RKO (cell line): ENCODE results near the gene ADGRA1.

Experiments
- DNase-seq: peaks from one replicate; pipeline ENCODE4 v3.0.0-alpha.2; 2016; ENCODE audit warnings: low spot score

Gene ADGRA1

DNA sequence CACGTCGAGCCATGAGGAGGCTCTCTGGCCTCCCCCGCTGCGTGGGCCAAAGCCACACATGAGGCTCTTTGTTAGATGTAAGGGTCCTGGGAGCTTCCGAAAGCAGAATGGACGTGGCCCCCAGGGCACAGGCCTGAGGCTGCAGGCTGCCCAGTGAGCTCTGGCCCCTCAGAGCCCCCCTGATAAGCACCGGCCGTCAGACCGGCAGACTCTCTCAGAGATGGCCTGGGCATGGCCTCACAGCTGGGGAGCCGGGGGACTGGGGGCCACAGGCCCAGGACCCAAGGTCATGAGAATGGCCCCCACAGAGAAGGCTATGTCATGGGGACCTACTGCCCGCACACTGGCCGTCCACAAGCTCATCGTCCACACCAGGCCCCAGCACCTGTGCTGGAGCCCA is 31.7 kb upstream of the ADGRA1 start:
- DNase-seq: no peak

- no peak for DNase-seq
Measured at GRCh38 chr10:133056651-133057178, 31.0 kb upstream of the ADGRA1 start.

- no peak for DNase-seq
Measured at GRCh38 chr10:133058331-133059092, 29.2 kb upstream of the ADGRA1 start.

- no peak for DNase-seq
Measured at GRCh38 chr10:133059093-133059470, 28.6 kb upstream of the ADGRA1 start.

- DNase-seq: no peak
Measured at GRCh38 chr10:133059571-133059970, 28.2 kb upstream of the ADGRA1 start.

- no peak for DNase-seq
Measured at GRCh38 chr10:133060022-133060421, 27.7 kb upstream of the ADGRA1 start.

DNA sequence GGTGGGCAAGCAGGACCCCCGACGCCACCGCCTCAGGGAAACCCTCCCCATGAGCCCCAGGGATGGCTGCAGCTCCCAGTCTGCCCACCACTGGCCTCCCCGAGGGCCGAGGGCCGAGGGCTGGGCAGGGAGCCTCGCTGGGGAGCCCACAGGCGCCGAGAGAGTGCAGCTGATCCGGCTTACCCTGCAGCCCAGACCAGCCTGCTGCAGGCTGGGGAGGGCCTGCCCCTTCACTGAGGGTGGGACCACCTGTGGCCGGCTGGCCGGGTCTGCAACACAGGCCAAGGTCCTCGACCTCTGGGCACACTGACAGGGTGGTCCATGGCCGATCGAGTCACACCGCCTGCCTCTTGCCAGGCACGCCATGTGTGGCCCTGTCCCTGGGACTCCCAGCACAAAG is 27.3 kb upstream of the ADGRA1 start:
- no peak for DNase-seq

DNA sequence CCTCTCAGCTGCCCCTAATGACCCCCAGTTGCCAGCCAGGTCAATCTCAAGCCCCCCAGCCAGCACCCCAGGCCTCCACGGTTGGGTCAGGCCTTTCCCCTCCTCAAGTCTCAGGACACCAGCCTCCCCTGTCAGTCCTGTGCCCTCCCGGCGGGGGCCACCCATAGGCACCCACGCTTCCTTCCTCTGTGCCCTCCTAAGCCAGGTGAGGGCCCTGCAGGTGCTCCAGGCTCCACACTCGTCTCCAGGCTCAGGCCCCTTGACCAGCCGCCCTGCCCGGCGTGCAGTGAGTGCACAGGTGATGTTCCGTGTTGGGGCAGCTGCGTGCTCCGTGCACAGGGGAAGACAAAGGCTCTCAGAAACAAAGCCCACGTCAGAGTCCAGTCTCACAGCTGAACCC is 26.8 kb upstream of the ADGRA1 start:
- DNase-seq: no peak

DNA sequence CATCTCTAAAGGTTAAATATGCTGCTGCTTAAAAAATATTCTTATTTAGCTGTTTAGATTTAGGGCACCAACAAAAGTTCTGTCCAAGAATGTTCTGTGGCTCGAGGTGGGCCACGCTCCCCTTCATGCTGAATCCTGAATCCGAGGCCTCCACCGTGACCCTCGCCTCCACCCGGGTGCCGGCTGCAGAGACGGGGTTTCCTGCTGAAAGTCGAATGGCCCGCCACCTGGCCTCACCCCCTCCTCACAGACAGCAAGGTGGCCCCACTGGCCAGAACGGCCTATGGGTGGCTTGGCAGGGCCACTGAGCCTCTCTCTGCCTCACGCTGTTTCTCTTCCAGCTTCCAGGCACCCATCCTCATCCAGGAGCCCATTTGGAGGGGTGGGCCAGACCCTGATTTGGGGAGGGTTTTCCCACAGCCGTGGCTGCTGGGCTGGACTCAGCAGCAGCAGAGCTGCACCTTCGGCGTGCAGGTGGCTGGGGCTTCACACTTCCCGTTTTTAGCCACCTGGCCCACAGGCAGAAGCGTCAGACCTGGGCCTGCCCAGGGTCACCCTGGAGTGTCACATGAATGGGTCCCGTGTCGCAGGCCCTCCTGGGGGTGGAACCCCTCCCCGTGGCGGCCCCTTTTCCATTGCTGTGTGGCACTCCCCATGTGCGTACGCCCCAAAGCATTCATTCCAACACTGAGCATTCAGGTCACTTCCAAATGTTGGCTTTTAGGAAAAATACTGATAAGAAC is 26.3 kb upstream of the ADGRA1 start:
- no peak for DNase-seq

DNA sequence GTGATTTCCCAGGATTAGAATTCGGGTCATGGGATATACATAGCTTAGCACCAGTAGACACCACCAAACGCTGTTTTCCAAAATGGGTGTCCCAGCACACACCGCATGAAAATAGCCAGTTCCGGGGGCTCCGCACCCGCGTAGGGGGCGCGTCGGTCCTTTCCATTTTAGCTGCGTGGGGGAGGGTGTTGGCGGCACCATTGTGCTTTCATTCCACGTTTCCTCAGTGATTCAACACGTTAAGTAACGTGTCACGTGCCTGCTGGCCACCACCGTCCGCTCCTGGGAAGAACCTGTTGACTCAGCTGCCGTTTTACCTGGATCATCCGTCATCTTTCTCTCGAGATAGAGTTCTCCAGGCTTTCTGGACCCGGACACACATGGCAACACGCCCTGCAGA is 25.6 kb upstream of the ADGRA1 start:
- DNase-seq: no peak

- no peak for DNase-seq
Measured at GRCh38 chr10:133062635-133063034, 25.1 kb upstream of the ADGRA1 start.

- DNase-seq: no peak
Measured at GRCh38 chr10:133067149-133068105, 20.3 kb upstream of the ADGRA1 start.

DNA sequence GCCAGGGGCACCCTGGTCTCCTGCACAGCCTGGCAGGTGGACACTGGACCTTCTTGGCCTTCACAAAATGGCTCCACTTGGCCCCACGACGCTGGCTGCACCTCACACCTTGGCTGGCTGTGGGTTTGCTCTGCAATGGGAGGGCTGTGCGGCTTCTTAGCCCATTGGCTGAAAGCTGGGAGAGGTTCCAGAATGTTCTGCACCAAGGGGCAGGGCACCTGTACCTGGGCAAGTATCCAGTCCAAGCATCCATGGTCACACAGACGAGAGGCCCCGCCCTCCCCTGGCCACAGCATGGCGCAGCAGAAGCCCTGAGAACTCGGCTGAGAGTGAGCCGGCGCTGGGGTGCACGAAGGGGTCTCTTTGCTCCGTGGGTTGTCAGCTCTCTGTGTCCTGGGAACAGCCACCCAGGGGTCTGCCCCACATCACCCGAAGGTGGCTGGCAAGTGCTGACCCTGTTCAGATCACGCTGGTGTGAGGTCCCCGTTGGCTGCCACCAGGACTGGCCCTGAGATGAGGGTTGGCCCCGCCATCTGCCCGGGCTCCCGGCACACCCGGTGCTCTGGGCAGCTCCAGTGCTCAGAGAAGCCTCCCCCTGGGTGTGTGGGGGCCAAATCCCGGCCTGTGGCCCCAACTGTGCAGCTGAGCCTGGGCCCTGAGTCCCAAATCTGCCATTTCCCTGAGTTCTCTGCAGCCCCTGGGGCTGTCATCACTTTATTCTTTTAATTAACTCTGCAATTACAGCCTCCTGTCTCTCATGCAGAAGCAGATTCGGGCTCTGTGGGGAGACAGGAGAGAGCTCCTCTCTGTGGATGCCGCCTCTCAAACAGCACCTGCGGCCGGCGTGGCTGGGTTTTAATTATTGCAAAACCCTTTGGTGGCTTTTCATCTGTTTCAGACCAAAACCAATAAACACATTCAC is 19.4 kb upstream of the ADGRA1 start:
- DNase-seq: no peak

DNA sequence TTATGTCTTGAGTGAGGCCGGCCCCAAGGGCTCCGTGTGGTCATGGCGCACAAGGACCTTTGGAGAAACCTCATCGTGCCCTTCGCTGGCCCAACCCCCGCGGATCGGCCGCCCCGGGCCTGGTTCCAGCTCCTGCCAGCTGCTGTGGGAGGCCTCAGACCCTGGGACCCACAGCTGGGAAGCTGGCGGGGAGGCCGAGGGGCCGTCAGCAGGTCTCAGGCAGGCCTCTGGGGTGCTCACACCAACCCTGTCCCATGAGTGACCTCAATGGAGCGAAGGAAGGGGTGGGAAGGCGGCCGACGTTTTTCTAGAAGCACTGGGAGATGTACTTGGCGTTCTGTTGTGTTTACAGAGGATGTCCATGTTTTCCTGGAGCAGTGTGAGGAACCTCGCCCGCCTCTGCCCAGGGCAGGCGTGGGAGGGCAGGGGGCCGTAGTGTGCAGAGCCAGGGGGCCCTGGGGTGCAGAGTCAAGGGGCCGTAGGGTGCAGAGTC is 18.6 kb upstream of the ADGRA1 start:
- DNase-seq: no peak

- no peak for DNase-seq
Measured at GRCh38 chr10:133070405-133070804, 17.3 kb upstream of the ADGRA1 start.

DNA sequence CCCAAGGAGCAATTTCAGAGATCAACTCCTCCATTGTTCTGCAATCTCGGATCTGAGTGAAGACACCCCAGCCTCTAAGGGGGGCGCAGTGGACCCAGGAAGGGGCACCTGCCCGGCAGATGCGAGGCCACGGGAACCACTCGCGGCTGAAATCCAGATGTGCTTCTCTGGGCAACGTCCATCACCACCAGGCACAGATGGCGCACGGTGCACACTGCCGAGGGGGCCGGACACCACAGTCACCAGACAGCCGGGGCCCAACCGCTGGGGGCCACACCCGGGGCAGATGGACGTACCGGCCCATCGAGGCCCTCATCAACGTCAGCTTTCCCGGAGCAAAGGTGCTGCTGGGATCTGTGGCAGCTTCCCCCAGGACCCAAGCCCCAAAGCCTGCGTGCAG is 16.9 kb upstream of the ADGRA1 start:
- no peak for DNase-seq

- no peak for DNase-seq
Measured at GRCh38 chr10:133071733-133072132, 16.0 kb upstream of the ADGRA1 start.

DNA sequence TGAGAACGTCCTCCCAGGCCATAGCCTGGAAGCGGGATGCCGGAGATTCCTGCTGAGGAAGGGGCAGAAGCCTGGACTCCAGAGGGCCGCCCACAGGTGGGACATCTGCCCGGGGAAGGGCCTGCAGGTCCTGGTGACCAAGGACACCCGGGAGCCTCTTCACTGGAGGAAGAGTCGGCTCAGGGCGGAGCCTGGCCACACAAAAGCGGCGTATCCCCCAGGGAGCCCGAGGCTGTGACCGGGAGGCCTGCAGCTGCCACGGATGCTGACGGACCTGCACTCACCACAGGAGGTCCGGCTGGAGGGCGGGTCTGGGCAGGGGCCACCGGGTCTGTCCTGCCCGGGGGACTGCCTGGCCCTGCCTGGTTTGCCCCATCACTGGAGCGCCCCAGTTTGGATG is 15.5 kb upstream of the ADGRA1 start:
- no peak for DNase-seq

- DNase-seq: no peak
Measured at GRCh38 chr10:133072720-133073390, 14.9 kb upstream of the ADGRA1 start.

DNA sequence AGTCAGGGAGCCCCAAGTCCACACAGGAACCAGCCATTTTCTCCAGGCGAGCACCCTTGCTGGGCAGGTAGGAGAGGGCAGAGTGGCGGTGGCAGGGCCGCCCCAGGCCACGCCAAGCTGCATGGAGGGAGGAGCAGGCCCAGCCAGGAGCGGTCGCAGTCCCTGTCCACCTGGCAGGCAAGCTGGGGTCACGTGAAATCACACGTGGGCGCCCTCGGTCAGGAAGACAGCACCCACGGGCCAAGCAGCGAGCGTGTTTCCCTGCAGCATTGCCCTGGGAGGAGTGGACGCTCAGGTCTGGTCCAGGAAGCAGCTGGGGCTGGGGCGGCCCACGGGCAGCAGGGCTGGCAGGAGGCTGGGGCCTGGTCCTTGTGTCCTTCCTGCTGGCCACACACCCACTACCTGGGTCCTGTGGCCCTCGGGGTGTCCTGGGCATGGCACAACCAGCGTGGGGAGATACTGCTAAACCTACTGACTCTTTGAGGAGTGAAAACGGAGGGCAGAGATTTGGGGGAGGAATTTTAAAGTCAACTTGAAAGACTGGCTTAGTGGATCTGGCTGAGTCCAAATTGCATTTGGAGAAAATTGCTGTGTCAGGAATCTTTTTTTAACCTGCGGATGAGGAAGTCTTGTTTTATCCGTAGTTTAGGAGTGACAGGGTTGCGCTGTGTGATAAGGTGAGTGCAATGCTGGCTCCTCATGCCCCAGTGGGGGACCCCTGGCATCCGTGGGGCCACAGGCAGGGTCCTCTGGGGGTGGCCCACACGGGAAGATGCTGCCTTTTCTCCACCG is 12.2 kb upstream of the ADGRA1 start:
- DNase-seq: no peak
